H1 (cell line): Measurements from ENCODE around the gene QSOX1. TPM values are rescaled to one million over a fixed set of nuclear protein-coding genes. Genes with fewer than 3 reads are reported as not detected.

ENCODE experiments used
- CTCF ChIA-PET: fragments of 300-600 bp; sonication (Branson Sonifier 250); formaldehyde crosslinking; loops from one replicate; lab custom pipeline; 2021; ENCODE audit not compliant: partially characterized antibody; lab: Charles Lee
- POLR2A ChIA-PET: fragments of 300-600 bp; sonication (Branson Sonifier 250); formaldehyde crosslinking; loops from one replicate; lab custom pipeline; 2021; ENCODE audit warnings: inconsistent platforms; ENCODE audit not compliant: partially characterized antibody; lab: Charles Lee
- DNase-seq, 2 experiments: peaks; one replicate each; pipeline versions ENCODE4 v3.0.0 to v3.0.0-alpha.2; 2010 to 2022; ENCODE audit warnings: low spot score in 2 of 2, low read depth in 1 of 2, mixed read lengths in 1 of 2
- FAIRE-seq: peaks from 2 replicates; lab custom pipeline; 2011; peaks lifted over from hg19 to GRCh38; lab: Jason Lieb, UNC
- H2AFZ ChIP-seq: 2 replicates; pipeline ENCODE4 v1.8.1; 2012; ENCODE audit warnings: low read length, inconsistent platforms
- H2AK5ac ChIP-seq: 2 replicates; pipeline ENCODE4 v1.6.1; 2013; ENCODE audit warnings: low read depth, low read length
- H2BK120ac ChIP-seq: replicated peaks from 2 replicates; pipeline ENCODE3; 2013; ENCODE audit warnings: low read depth, low read length, inconsistent platforms
- H2BK12ac ChIP-seq: 2 replicates; pipeline ENCODE4 v1.6.1; 2013; ENCODE audit warnings: low read depth, low read length
- H2BK15ac ChIP-seq: 2 replicates; pipeline ENCODE4 v1.6.1; 2013; ENCODE audit warnings: low read length
- H2BK20ac ChIP-seq: 2 replicates; pipeline ENCODE4 v1.6.1; 2013; ENCODE audit warnings: low read length
- H2BK5ac ChIP-seq: 2 replicates; pipeline ENCODE4 v1.6.1; 2013; ENCODE audit warnings: low read depth, low read length
- H3K14ac ChIP-seq: 2 replicates; pipeline ENCODE4 v1.6.1; 2013; ENCODE audit warnings: inconsistent platforms; ENCODE audit not compliant: insufficient read length
- H3K18ac ChIP-seq: 2 replicates; pipeline ENCODE4 v1.6.1; 2013; ENCODE audit warnings: low read length; ENCODE audit errors: extremely low read depth
- H3K23ac ChIP-seq: 2 replicates; pipeline ENCODE4 v1.6.1; 2013; ENCODE audit warnings: inconsistent platforms; ENCODE audit not compliant: insufficient read length
- H3K23me2 ChIP-seq: 2 replicates; pipeline ENCODE4 v1.6.1; 2013; ENCODE audit warnings: low read depth, low read length
- H3K27ac ChIP-seq: 2 replicates; pipeline ENCODE4 v1.6.1; 2011; ENCODE audit warnings: low read depth, low read length, inconsistent platforms
- H3K27me3 ChIP-seq, 4 experiments: replicated peaks in 1 of 4; 1 replicate in 1 of 4; 2 replicates in 3 of 4; pipeline versions ENCODE4 v1.6.1 to v1.8.1; 2011 to 2013; ENCODE audit warnings: low read length in 3 of 4, mild to moderate bottlenecking in 3 of 4, inconsistent platforms in 2 of 4, mixed read lengths in 2 of 4, moderate library complexity in 1 of 4; ENCODE audit not compliant: control insufficient read depth in 3 of 4, insufficient read depth in 3 of 4; ENCODE audit errors: extremely low read depth in 1 of 4
- H3K36me3 ChIP-seq, 4 experiments: 2 replicates each; pipeline versions ENCODE4 v1.6.1 to v1.8.1; 2011 to 2013; ENCODE audit warnings: mild to moderate bottlenecking in 4 of 4, low read length in 3 of 4, moderate library complexity in 2 of 4, control low read depth in 1 of 4, inconsistent platforms in 1 of 4; ENCODE audit not compliant: insufficient read depth in 4 of 4, control insufficient read depth in 2 of 4
- H3K4ac ChIP-seq: replicated peaks from 2 replicates; pipeline ENCODE3; 2013; ENCODE audit warnings: low read length, low read depth, mixed read lengths, inconsistent platforms; ENCODE audit not compliant: insufficient read length
- H3K4me1 ChIP-seq, 4 experiments: replicated peaks in 1 of 4; 1 replicate in 1 of 4; 2 replicates in 3 of 4; pipeline versions ENCODE4 v1.6.1 to v1.8.1; 2011 to 2013; ENCODE audit warnings: low read length in 3 of 4, inconsistent platforms in 2 of 4, mixed read lengths in 1 of 4; ENCODE audit not compliant: insufficient read depth in 4 of 4, control insufficient read depth in 3 of 4
- H3K4me2 ChIP-seq, 2 experiments: 2 replicates each; pipeline versions ENCODE4 v1.6.1 to v1.8.1; 2011 to 2013; ENCODE audit warnings: low read depth in 2 of 2, low read length in 2 of 2, control low read depth in 1 of 2, inconsistent platforms in 1 of 2, mild to moderate bottlenecking in 1 of 2; ENCODE audit not compliant: insufficient read depth in 1 of 2
- H3K4me3 ChIP-seq, 4 experiments: fragments of 200-600, 300-600 bp in 1 of 4; sonication (generic), shearing (Covaris generic), sonication (Bioruptor Twin) in 1 of 4; 2 replicates each; pipeline versions ENCODE4 v1.5.1 to v1.8.1; 2011 to 2016; ENCODE audit warnings: low read length in 4 of 4, low read depth in 3 of 4, control low read depth in 2 of 4, inconsistent platforms in 2 of 4, mild to moderate bottlenecking in 2 of 4, mixed read lengths in 1 of 4, moderate library complexity in 1 of 4; ENCODE audit not compliant: insufficient read depth in 2 of 4; ENCODE audit errors: extremely low read depth in 1 of 4
- H3K56ac ChIP-seq: replicated peaks from 2 replicates; pipeline ENCODE3; 2013; ENCODE audit warnings: low read depth, mild to moderate bottlenecking, mixed read lengths, low read length, inconsistent platforms; ENCODE audit not compliant: insufficient read length
- H3K79me1 ChIP-seq: 2 replicates; pipeline ENCODE4 v1.6.1; 2013; ENCODE audit warnings: low read depth, low read length, control low read depth
- H3K79me2 ChIP-seq, 2 experiments: 2 replicates each; pipeline versions ENCODE4 v1.6.1 to v1.8.1; 2012 to 2013; ENCODE audit warnings: low read length in 2 of 2, mild to moderate bottlenecking in 2 of 2, inconsistent platforms in 1 of 2; ENCODE audit not compliant: insufficient read depth in 2 of 2, control insufficient read depth in 1 of 2
- H3K9ac ChIP-seq, 4 experiments: replicated peaks in 1 of 4; 1 replicate in 1 of 4; 2 replicates in 3 of 4; pipeline versions ENCODE4 v1.6.1 to v1.8.1; 2011 to 2013; ENCODE audit warnings: low read depth in 3 of 4, low read length in 3 of 4, control low read depth in 2 of 4, mild to moderate bottlenecking in 2 of 4, moderate library complexity in 2 of 4, inconsistent platforms in 1 of 4; ENCODE audit errors: extremely low read depth in 1 of 4
- H3K9me3 ChIP-seq, 2 experiments: 2 replicates each; pipeline versions ENCODE4 v1.6.1 to v1.8.1; 2012 to 2013; ENCODE audit warnings: mild to moderate bottlenecking in 2 of 2, moderate library complexity in 2 of 2, control low read depth in 1 of 2, inconsistent platforms in 1 of 2, low read depth in 1 of 2, low read length in 1 of 2, mixed read lengths in 1 of 2; ENCODE audit not compliant: insufficient read depth in 2 of 2
- H4K20me1 ChIP-seq, 2 experiments: replicated peaks in 1 of 2; 2 replicates each; pipeline versions ENCODE3 to v1.8.1; 2011 to 2013; ENCODE audit warnings: inconsistent platforms in 2 of 2, low read length in 2 of 2, mild to moderate bottlenecking in 1 of 2; ENCODE audit not compliant: insufficient read depth in 2 of 2, control insufficient read depth in 1 of 2
- H4K5ac ChIP-seq: 2 replicates; pipeline ENCODE4 v1.6.1; 2013; ENCODE audit warnings: low read length, low read depth, mixed read lengths, inconsistent platforms; ENCODE audit not compliant: insufficient read length
- H4K8ac ChIP-seq: 2 replicates; pipeline ENCODE4 v1.8.0; 2013; ENCODE audit warnings: mild to moderate bottlenecking, moderate library complexity, low read length, inconsistent platforms; ENCODE audit not compliant: insufficient read depth; ENCODE audit errors: extremely low read depth
- H4K91ac ChIP-seq: replicated peaks from 2 replicates; pipeline ENCODE3; 2013; ENCODE audit warnings: low read length, mixed read lengths, inconsistent platforms; ENCODE audit not compliant: insufficient read length
- ASH2L ChIP-seq: fragments of 200-600, 300-600 bp; sonication (generic); IDR thresholded peaks from one replicate; pipeline ENCODE4 v1.7.1; 2017; ENCODE audit warnings: low read length
- CBX8 ChIP-seq: fragments of 300-800, 300-1000 bp; sonication (generic); IDR thresholded peaks from 2 replicates; pipeline ENCODE4 v1.7.1; 2016; ENCODE audit warnings: low read depth, low read length, borderline replicate concordance
- EGR1 ChIP-seq: IDR thresholded peaks from 2 replicates; pipeline ENCODE4 v1.6.1; 2011; ENCODE audit warnings: low read depth, low read length, borderline replicate concordance
- KDM4A ChIP-seq: IDR thresholded peaks from one replicate; pipeline ENCODE4 v1.7.1; 2012; ENCODE audit warnings: low read depth, mild to moderate bottlenecking, moderate library complexity, low read length, inconsistent platforms; ENCODE audit not compliant: severe bottlenecking
- MAX ChIP-seq: IDR thresholded peaks from 2 replicates; pipeline ENCODE4 v1.6.1; 2012; ENCODE audit warnings: inconsistent platforms
- SP4 ChIP-seq: IDR thresholded peaks from 2 replicates; pipeline ENCODE4 v1.6.1; 2012; ENCODE audit warnings: low read length, inconsistent platforms
- SRF ChIP-seq: IDR thresholded peaks from 2 replicates; pipeline ENCODE4 v1.6.1; 2011; ENCODE audit warnings: mild to moderate bottlenecking, low read depth, low read length, moderate library complexity
- TBP ChIP-seq: IDR thresholded peaks from 2 replicates; pipeline ENCODE4 v1.6.1; 2011; ENCODE audit warnings: low read depth, low read length, improper control_type of control experiment
- TEAD4 ChIP-seq: IDR thresholded peaks from 2 replicates; pipeline ENCODE4 v1.6.1; 2012; ENCODE audit warnings: low read depth, low read length, inconsistent platforms, mixed read lengths
- WGBS, 2 experiments: shearing (Covaris generic) in 1 of 2; methylation state at CpG; one replicate each; pipeline versions ENCODE4 v1.1.6 to v1.1.7; 2013 to 2015; ENCODE audit warnings: low lambda C conversion rate in 2 of 2, mixed read lengths in 2 of 2, inconsistent platforms in 1 of 2, low coverage in 1 of 2, missing lambda C conversion rate in 1 of 2; ENCODE audit not compliant: insufficient replicate concordance in 2 of 2, insufficient coverage in 1 of 2, insufficient read length in 1 of 2; ENCODE audit errors: extremely low coverage in 1 of 2, missing lambda C conversion rate in 1 of 2; 5-methylcytosine and 5-hydroxymethylcytosine counted together
- polyA plus RNA-seq, 7 experiments: library from polyadenylated mRNA; depleted of rRNA in 3 of 7; stranded (reverse) in 5 of 7; unstranded in 2 of 7; fragments of >200 nt in 5 of 7; fragments of 200-250 nt in 2 of 7; gene quantifications; 1 replicate in 5 of 7; 2 replicates in 1 of 7; 4 replicates in 1 of 7; pipeline versions ENCODE4 v1.2.1 to v1.2.3, GENCODE V29; 2011 to 2013; ENCODE audit warnings: missing spikeins in 2 of 7, mixed read lengths in 2 of 7
- total RNA-seq: library from RNA; stranded (reverse); fragmentation: NEBNext Ultra II Directional; extraction: Animal tissue kit (Norgen Biotek cat#: 25700); gene quantifications from 2 replicates; pipeline ENCODE4 v1.2.1, GENCODE V29; 2021

The QSOX1 gene
- total and polyA plus RNA-seq, 2 of the 8 experiments (the other 6 are each of a cell fraction or from before 2014, with no cell fraction given), result 97.7 to 123 TPM

GRCh38 chr1:180219776-180220175 lies 65.1 kb downstream of the QSOX1 start:
- POLR2A ChIA-PET, result no interaction called here
- Histone ChIP-seq H2BK12ac (peak overlapping the region; percentile 5; the same call in 1 of the 2 replicates), H3K36me3 (no peaks in the 10 kb centered on the region), H3K23ac (no peak overlapping the region), H2BK20ac (no peak overlapping the region), H4K91ac (no peak overlapping the region), H2BK120ac (no peak overlapping the region), H3K56ac (no peak overlapping the region), H3K79me1 (no peaks in the 10 kb centered on the region), H3K79me2 (no peaks in the 10 kb centered on the region), H3K4me2 (no peak overlapping the region), H3K14ac (no peak overlapping the region), H4K5ac (no peak overlapping the region), H3K27me3 (peaks cover 0 to 5% (median 1%) of the 10 kb centered on the region in 4 experiments; a peak in 3 of 7 replicates), H3K4me1 (no peaks in the 10 kb centered on the region), H2AK5ac (no peak overlapping the region), H2BK5ac (no peak overlapping the region), H4K20me1 (no peaks in the 10 kb centered on the region), H3K4ac (no peak overlapping the region), H2AFZ (peak overlapping the region; percentile 50; the same call in 1 of the 2 replicates), H3K23me2 (no peaks in the 10 kb centered on the region), H3K27ac (no peak overlapping the region), H4K8ac (no peak overlapping the region), H3K9ac (no peak overlapping the region), H3K9me3 (no peaks in the 10 kb centered on the region), H3K4me3 (no peak overlapping the region), H2BK15ac (no peak overlapping the region), H3K18ac (no peak overlapping the region)
- CTCF ChIA-PET, result interaction anchor here (0.6 to 12.4 kb wide), 3 partner anchors 13 to 35 kb away, joined by 3 to 149 read pairs (median 4); no protein-coding TSS in a partner anchor
- WGBS, 2 experiments, result 96% methylated on average over 11 of the region's 11 CpGs; no CpG with 5 or more reads in 1 of the 2 experiments
- no peak for DNase-seq
- no peak for FAIRE-seq
- no peak for TF ChIP-seq SP4
- TF ChIP-seq EGR1, result no peak
- TF ChIP-seq TBP, result no peak
- no peak for TF ChIP-seq CBX8
- TF ChIP-seq TEAD4, result no peak
- TF ChIP-seq ASH2L, result no peak
- no peak for TF ChIP-seq MAX
- no peak for TF ChIP-seq SRF
- no peak for TF ChIP-seq KDM4A
